Thyroid gland (tissue), 4 donors: ENCODE measurements around the gene TEX38.
"Not testable (repeated sequence)": the region's sequence is repeated elsewhere in the genome, so short reads cannot be mapped to it uniquely, and the experiment has no call there.

Experiments
- CTCF ChIP-seq, 6 experiments: fragments of 200-600 bp in 3 of 6; fragments of 450-650 bp in 3 of 6; sonication (generic) in 3 of 6; IDR thresholded peaks; one replicate each; pipeline ENCODE4 v1.5.1; 2016 to 2019; ENCODE audit warnings: antibody characterized with exemption in 6 of 6, mild to moderate bottlenecking in 2 of 6, inconsistent platforms in 1 of 6, moderate library complexity in 1 of 6
- POLR2A ChIP-seq, 2 donors: fragments of 450-650 bp; IDR thresholded peaks; one replicate each; pipeline ENCODE4 v1.6.1; 2017; ENCODE audit warnings: antibody characterized with exemption in 2 of 2, mild to moderate bottlenecking in 2 of 2, moderate library complexity in 1 of 2

GRCh38 chr1:46694676-46695075 is 23.0 kb downstream of the TEX38 start:
- not testable (repeated sequence) for TF ChIP-seq CTCF, POLR2A (IDR thresholded peaks at IDR 0.05)
